Measurements from ENCODE around the gene BIRC6. TPM values are rescaled to one million over a fixed set of nuclear protein-coding genes. Genes with fewer than 3 reads are reported as not detected.
A peak's percentile ranks its signal among the peaks of the same experiment; 100 is the strongest.
"Not testable (repeated sequence)": the region's sequence is repeated elsewhere in the genome, so short reads cannot be mapped to it uniquely, and the experiment has no call there.

BIRC6 gene
- total RNA-seq, 3 donors from 2014 or later (not counting 1 experiment from before 2014, with no cell fraction given): 190 to 225 (median 224) TPM

- DNase-seq: no peak
- Mint-ChIP-seq H3K9me3 (no peaks in the 10 kb centered on the region), H3K27ac (peak overlapping the region; percentile 64), H3K27me3 (ENCODE audit: low read depth in 2 of 2) (no peaks in the 10 kb centered on the region), H3K4me3 (no peak overlapping the region), H3K4me1 (peaks cover 70 to 80% of the 10 kb centered on the region in 2 donors), H3K36me3 (no peaks in the 10 kb centered on the region)
- no peak for ATAC-seq
- H3K4me1 ChIP-seq (ENCODE audit: control insufficient read depth, insufficient read depth, low read length): peaks cover 7% of the 10 kb centered on the region
- H3K36me3 ChIP-seq (ENCODE audit: control insufficient read depth, insufficient read depth, low read length): no peaks in the 10 kb centered on the region
- H3K9me3 ChIP-seq (ENCODE audit: control insufficient read depth, insufficient read depth, low read length): no peaks in the 10 kb centered on the region
- H3K27ac ChIP-seq (ENCODE audit: low read length): no peak overlapping the region
- intact Hi-C loops (cut with micrococcal nuclease): no loop called here
- no peak for TF ChIP-seq CTCF (IDR thresholded peaks at IDR 0.05)
- 80% methylated on average over 1 of the region's 2 CpGs for WGBS (ENCODE audit: insufficient coverage)
- no peaks in the 10 kb centered on the region for H3K27me3 ChIP-seq (ENCODE audit: control insufficient read depth, insufficient read depth, low read length)
- H3K4me3 ChIP-seq (ENCODE audit: low read length): no peak overlapping the region
Measured at GRCh38 chr2:32363597-32363996, 6.8 kb downstream of the BIRC6 start.

GRCh38 chr2:32364290-32364689, 7.5 kb downstream of the BIRC6 start:
- Mint-ChIP-seq H3K4me1 (peaks cover 70 to 80% of the 10 kb centered on the region in 2 donors), H3K27ac (peak overlapping the region; percentile 64)

GRCh38 chr2:32365679-32366078, 8.9 kb downstream of the BIRC6 start:
- ATAC-seq; H3K27ac ChIP-seq (ENCODE audit: low read length); intact Hi-C loops (cut with micrococcal nuclease): not testable (repeated sequence)

More at GRCh38 chr2:32364290-32364689, 7.5 kb downstream of the BIRC6 start:
- H3K4me3 ChIP-seq (ENCODE audit: low read length); DNase-seq; H3K27me3 Mint-ChIP-seq (ENCODE audit: low read depth in 2 of 2); H3K27ac ChIP-seq (ENCODE audit: low read length); H3K36me3 ChIP-seq (ENCODE audit: control insufficient read depth, insufficient read depth, low read length); H3K9me3 ChIP-seq (ENCODE audit: control insufficient read depth, insufficient read depth, low read length); intact Hi-C loops (cut with micrococcal nuclease); H3K4me1 ChIP-seq (ENCODE audit: control insufficient read depth, insufficient read depth, low read length); H3K36me3 Mint-ChIP-seq; ATAC-seq; H3K27me3 ChIP-seq (ENCODE audit: control insufficient read depth, insufficient read depth, low read length); H3K9me3 Mint-ChIP-seq: not testable (repeated sequence)
- 96% methylated on average over 8 of the region's 9 CpGs for WGBS (ENCODE audit: insufficient coverage)
- H3K4me3 Mint-ChIP-seq: peak overlapping the region; percentile 1

GRCh38 chr2:32366595-32366994, 9.8 kb downstream of the BIRC6 start:
- intact Hi-C loops (cut with micrococcal nuclease): no loop called here
- no peaks in the 10 kb centered on the region for H3K27me3 Mint-ChIP-seq (ENCODE audit: low read depth in 2 of 2)
- DNase-seq: no peak
- no peak for TF ChIP-seq CTCF (IDR thresholded peaks at IDR 0.05)
- peak overlapping the region; percentile 21 to 34 for H3K27ac Mint-ChIP-seq
- Histone ChIP-seq H3K9me3 (ENCODE audit: control insufficient read depth, insufficient read depth, low read length) (no peaks in the 10 kb centered on the region), H3K4me1 (ENCODE audit: control insufficient read depth, insufficient read depth, low read length) (peaks cover 3% of the 10 kb centered on the region), H3K36me3 (ENCODE audit: control insufficient read depth, insufficient read depth, low read length) (no peaks in the 10 kb centered on the region), H3K27ac (ENCODE audit: low read length) (no peak overlapping the region), H3K27me3 (ENCODE audit: control insufficient read depth, insufficient read depth, low read length) (no peaks in the 10 kb centered on the region), H3K4me3 (ENCODE audit: low read length) (no peak overlapping the region)
- H3K4me3 Mint-ChIP-seq: no peak overlapping the region
- no peaks in the 10 kb centered on the region for H3K36me3 Mint-ChIP-seq
- 93% methylated on average over 2 of the region's 2 CpGs for WGBS (ENCODE audit: insufficient coverage)
- ATAC-seq: no peak
- peaks cover 51 to 61% of the 10 kb centered on the region in 2 donors for H3K4me1 Mint-ChIP-seq
- H3K9me3 Mint-ChIP-seq: no peaks in the 10 kb centered on the region

More at GRCh38 chr2:32365679-32366078, 8.9 kb downstream of the BIRC6 start:
- H3K4me1 Mint-ChIP-seq: peaks cover 56 to 68% of the 10 kb centered on the region in 2 donors
- WGBS (ENCODE audit: insufficient coverage): 98% methylated on average over 3 of the region's 3 CpGs
- not testable (repeated sequence) for H3K4me3 ChIP-seq (ENCODE audit: low read length); H3K9me3 ChIP-seq (ENCODE audit: control insufficient read depth, insufficient read depth, low read length); DNase-seq; H3K4me1 ChIP-seq (ENCODE audit: control insufficient read depth, insufficient read depth, low read length); H3K27me3 ChIP-seq (ENCODE audit: control insufficient read depth, insufficient read depth, low read length); H3K27me3 Mint-ChIP-seq (ENCODE audit: low read depth in 2 of 2); H3K36me3 ChIP-seq (ENCODE audit: control insufficient read depth, insufficient read depth, low read length); H3K9me3 Mint-ChIP-seq; H3K4me3 Mint-ChIP-seq; H3K36me3 Mint-ChIP-seq; H3K27ac Mint-ChIP-seq

Data from natural killer cell (primary cell).